PC-3 (cell line): ENCODE measurements around the gene TMED4. TPM values are rescaled to one million over a fixed set of nuclear protein-coding genes. Genes with fewer than 3 reads are reported as not detected.

Source experiments
- ATAC-seq: fragments of 200-7000 bp; cut with Tn5 transposase; 2 replicates; pipeline ENCODE4 v1.9.1; 2020; ENCODE audit warnings: mild to moderate bottlenecking, moderate library complexity
- BruUV-seq: library from RNA; stranded (reverse); fragments of 400-500 nt; replicated peaks from 2 replicates; lab custom pipeline; 2021; lab: Mats Ljungman, UMichigan
- CTCF ChIA-PET: fragments of 300-600 bp; sonication (Branson Sonifier 250); formaldehyde crosslinking; loops from one replicate; lab custom pipeline; 2022; ENCODE audit warnings: antibody characterized with exemption; lab: Charles Lee
- POLR2A ChIA-PET: fragments of 300-600 bp; sonication (Branson Sonifier 250); formaldehyde crosslinking; loops from one replicate; lab custom pipeline; 2022; ENCODE audit warnings: antibody characterized with exemption; ENCODE audit not compliant: unreplicated experiment; lab: Charles Lee
- DNase-seq: peaks from one replicate; pipeline ENCODE4 v3.0.0-alpha.2; 2015
- H2AFZ ChIP-seq: fragments of 300-600 bp; sonication (generic); 2 replicates; pipeline ENCODE4 v1.6.0; 2016; ENCODE audit warnings: antibody characterized with exemption, low read length
- H3F3A ChIP-seq: fragments of 300-600 bp; sonication (generic); one replicate; pipeline ENCODE4 v1.6.0; 2017; ENCODE audit warnings: antibody characterized with exemption, low read length, control low read depth, mild to moderate bottlenecking; ENCODE audit not compliant: unreplicated experiment
- H3K27ac ChIP-seq: fragments of 300-600 bp; sonication (generic); 2 replicates; pipeline ENCODE4 v1.5.1; 2016; ENCODE audit warnings: mild to moderate bottlenecking, low read length
- H3K27me3 ChIP-seq: fragments of 300-600 bp; sonication (generic); 2 replicates; pipeline ENCODE4 v1.6.1; 2016; ENCODE audit warnings: low read length, mixed read lengths
- H3K36me3 ChIP-seq: fragments of 300-600 bp; sonication (generic); 2 replicates; pipeline ENCODE4 v1.6.1; 2016; ENCODE audit warnings: low read depth, mixed run types, low read length, mixed read lengths
- H3K4me1 ChIP-seq: fragments of 300-600 bp; sonication (generic); 2 replicates; pipeline ENCODE4 v1.5.1; 2016; ENCODE audit warnings: low read length; ENCODE audit not compliant: insufficient read depth
- H3K4me2 ChIP-seq: fragments of 300-600 bp; sonication (generic); 2 replicates; pipeline ENCODE4 v1.6.0; 2016; ENCODE audit warnings: low read length
- H3K4me3 ChIP-seq: fragments of 300-600 bp; sonication (generic); 2 replicates; pipeline ENCODE4 v1.5.1; 2016; ENCODE audit warnings: mild to moderate bottlenecking, low read length, mixed read lengths
- H3K79me2 ChIP-seq: fragments of 300-600 bp; sonication (generic); 2 replicates; pipeline ENCODE4 v1.6.1; 2017; ENCODE audit warnings: low read length, mixed read lengths
- H3K9ac ChIP-seq: fragments of 300-600 bp; sonication (generic); 2 replicates; pipeline ENCODE4 v1.6.0; 2016; ENCODE audit warnings: mild to moderate bottlenecking, low read length
- H3K9me2 ChIP-seq: fragments of 300-600 bp; sonication (generic); replicated peaks from 2 replicates; pipeline ENCODE4 v1.6.1; 2016; ENCODE audit warnings: mixed run types, low read length, mixed read lengths
- H3K9me3 ChIP-seq: fragments of 300-600 bp; sonication (generic); 2 replicates; pipeline ENCODE4 v1.6.1; 2016; ENCODE audit warnings: low read length, mixed read lengths
- H4K20me1 ChIP-seq: fragments of 300-600 bp; sonication (generic); 2 replicates; pipeline ENCODE4 v1.6.1; 2016; ENCODE audit warnings: low read length, mixed read lengths
- CTCF ChIP-seq: fragments of 300-600 bp; sonication (generic); conservative IDR thresholded peaks from 2 replicates; pipeline ENCODE4 v1.5.1; 2017; ENCODE audit warnings: antibody characterized with exemption, low read depth, mild to moderate bottlenecking, low read length
- EZH2 ChIP-seq: fragments of 300-600 bp; sonication (generic); IDR thresholded peaks from one replicate; pipeline ENCODE4 v1.6.1; 2017; ENCODE audit warnings: antibody characterized with exemption, mild to moderate bottlenecking, low read length; ENCODE audit not compliant: unreplicated experiment
- EZH2phosphoT487 ChIP-seq: fragments of 300-600 bp; sonication (generic); IDR thresholded peaks from 2 replicates; pipeline ENCODE4 v1.6.1; 2018; ENCODE audit warnings: mild to moderate bottlenecking, antibody characterized with exemption, low read length, borderline replicate concordance
- intact Hi-C: fragments of 100-400 bp; cut with micrococcal nuclease; formaldehyde crosslinking; loops from 2 replicates; pipeline ENCODE4 v1.9.0; 2023
- total RNA-seq: library from RNA; depleted of rRNA; stranded (reverse); fragments of >200 nt; gene quantifications from 2 replicates; pipeline ENCODE4 v1.2.3, GENCODE V29; 2014

The TMED4 gene
- total RNA-seq, 1 experiment from 2014 or later = 80.0 TPM

GRCh38 chr7:44616545-44616944 is 34.5 kb upstream of the TMED4 start:
- Histone ChIP-seq H3K4me2 (no peak overlapping the region), H3K27ac (no peak overlapping the region), H3F3A (no peaks in the 10 kb centered on the region), H3K4me1 (peaks cover 39% of the 10 kb centered on the region), H3K79me2 (peaks cover 96% of the 10 kb centered on the region), H2AFZ (no peak overlapping the region), H3K27me3 (no peaks in the 10 kb centered on the region), H3K9ac (no peak overlapping the region), H3K36me3 (peaks cover 8% of the 10 kb centered on the region), H3K9me3 (no peaks in the 10 kb centered on the region), H3K4me3 (no peak overlapping the region), H3K9me2 (no peaks in the 10 kb centered on the region), H4K20me1 (no peaks in the 10 kb centered on the region)
- ChIA-PET POLR2A (interaction anchor here (0.6 to 0.7 kb wide), 2 partner anchors 10 to 113 kb away, joined by 4 read pairs; partner anchors contain the start of gene OGDH), CTCF (no interaction called here)
- DNase-seq (no peak), ATAC-seq (no peak)
- intact Hi-C loops = no loop called here
- TF ChIP-seq EZH2 (no peak), CTCF (no peak), EZH2phosphoT487 (no peak)
- BruUV-seq = no TSS peak

- Histone ChIP-seq H3K9ac (no peak overlapping the region), H2AFZ (no peak overlapping the region), H3K9me3 (no peaks in the 10 kb centered on the region), H3F3A (no peaks in the 10 kb centered on the region), H3K4me2 (no peak overlapping the region), H3K4me1 (peaks cover 33% of the 10 kb centered on the region), H3K4me3 (no peak overlapping the region), H3K27ac (no peak overlapping the region), H3K36me3 (peaks cover 8% of the 10 kb centered on the region), H3K9me2 (no peaks in the 10 kb centered on the region), H4K20me1 (no peaks in the 10 kb centered on the region), H3K79me2 (peaks cover 95% of the 10 kb centered on the region), H3K27me3 (no peaks in the 10 kb centered on the region)
- CTCF ChIA-PET = no interaction called here
- no peak for ATAC-seq
- no peak for DNase-seq
- intact Hi-C loops = no loop called here
- POLR2A ChIA-PET = interaction anchor here (0.6 kb wide), 1 partner anchor 9 kb away, joined by 4 read pairs; the partner anchor contains the start of gene OGDH
- BruUV-seq = no TSS peak
- TF ChIP-seq CTCF = no peak
- no peak for TF ChIP-seq EZH2
- no peak for TF ChIP-seq EZH2phosphoT487
Observed at GRCh38 chr7:44615793-44616192, 33.8 kb upstream of the TMED4 start.

GRCh38 chr7:44615149-44615611 is 33.1 kb upstream of the TMED4 start:
- no peaks in the 10 kb centered on the region for H3K9me3 ChIP-seq
- no peak overlapping the region for H3K4me3 ChIP-seq
- H4K20me1 ChIP-seq = no peaks in the 10 kb centered on the region
- intact Hi-C loops = no loop called here
- no peak overlapping the region for H2AFZ ChIP-seq
- DNase-seq (no peak), ATAC-seq (no peak)
- H3F3A ChIP-seq = no peaks in the 10 kb centered on the region
- no peak for TF ChIP-seq CTCF
- TF ChIP-seq EZH2 = no peak
- TF ChIP-seq EZH2phosphoT487 = no peak
- H3K9ac ChIP-seq = no peak overlapping the region
- ChIA-PET POLR2A (no interaction called here), CTCF (no interaction called here)
- peaks cover 6% of the 10 kb centered on the region for H3K36me3 ChIP-seq
- BruUV-seq = no TSS peak
- H3K4me1 ChIP-seq = peaks cover 27% of the 10 kb centered on the region
- H3K79me2 ChIP-seq = peaks cover 95% of the 10 kb centered on the region
- no peaks in the 10 kb centered on the region for H3K27me3 ChIP-seq
- no peaks in the 10 kb centered on the region for H3K9me2 ChIP-seq
- H3K27ac ChIP-seq = no peak overlapping the region
- H3K4me2 ChIP-seq = no peak overlapping the region
